A204.1 (cell line): ENCODE measurements around the gene STRN.
A peak's percentile ranks its signal among the peaks of the same experiment; 100 is the strongest.
"Not testable (repeated sequence)": the region's sequence is repeated elsewhere in the genome, so short reads cannot be mapped to it uniquely, and the experiment has no call there.

ENCODE experiments used
- FAIRE-seq: peaks from 2 replicates; lab custom pipeline; 2012; peaks lifted over from hg19 to GRCh38; lab: Jason Lieb, UNC

Gene STRN

DNA sequence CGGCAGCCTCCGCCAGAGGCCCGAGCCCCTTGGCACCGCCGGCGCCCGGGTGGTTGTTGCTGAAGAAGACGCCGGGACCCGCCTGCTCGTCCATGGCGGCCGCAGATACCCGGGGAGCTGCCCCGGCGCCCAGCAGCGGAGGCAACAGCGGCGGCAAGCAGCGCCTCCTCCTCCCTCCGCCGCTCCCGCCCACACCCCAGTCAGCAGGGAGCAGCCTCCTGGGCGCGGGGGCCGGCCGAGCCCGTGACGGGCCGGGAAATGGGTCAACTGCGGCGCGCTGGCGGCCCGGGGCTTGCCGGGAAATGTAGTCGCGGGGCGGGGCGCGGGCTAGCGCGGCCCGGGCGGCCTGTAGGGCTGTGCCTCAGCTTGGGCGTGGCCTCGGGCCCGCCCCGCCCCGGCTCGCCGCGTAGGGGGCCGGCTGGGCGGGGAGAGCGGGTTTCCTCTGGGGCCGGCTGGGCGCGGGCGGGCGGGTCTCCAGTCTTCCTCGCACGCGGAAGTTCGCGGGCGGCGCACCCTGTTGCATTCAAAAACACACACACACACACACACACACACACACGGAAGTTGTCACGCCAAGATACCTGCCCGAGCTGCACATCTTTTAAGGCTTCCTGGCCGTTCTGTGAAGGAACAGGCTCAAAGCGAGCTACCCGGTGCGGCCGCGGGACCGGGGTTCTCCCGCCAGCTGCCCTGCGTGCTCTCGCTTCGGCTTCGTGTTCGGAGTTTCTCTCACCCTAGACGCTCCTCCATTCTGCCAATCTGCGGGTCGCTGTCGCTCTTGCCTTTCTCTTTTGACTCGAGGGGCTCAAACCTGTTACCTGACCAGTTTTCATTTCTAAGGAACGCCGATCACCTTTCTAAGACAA is at the start of gene STRN:
Gene STRN (minus strand): TSS at position 167 of the 866 bp plus-strand sequence. CDS start 73 bp downstream, at position 94.
- no peak for FAIRE-seq

- no peak for FAIRE-seq
These were observed 46.9 kb upstream of the STRN start for GRCh38 chr2:37013315-37013641.

DNA sequence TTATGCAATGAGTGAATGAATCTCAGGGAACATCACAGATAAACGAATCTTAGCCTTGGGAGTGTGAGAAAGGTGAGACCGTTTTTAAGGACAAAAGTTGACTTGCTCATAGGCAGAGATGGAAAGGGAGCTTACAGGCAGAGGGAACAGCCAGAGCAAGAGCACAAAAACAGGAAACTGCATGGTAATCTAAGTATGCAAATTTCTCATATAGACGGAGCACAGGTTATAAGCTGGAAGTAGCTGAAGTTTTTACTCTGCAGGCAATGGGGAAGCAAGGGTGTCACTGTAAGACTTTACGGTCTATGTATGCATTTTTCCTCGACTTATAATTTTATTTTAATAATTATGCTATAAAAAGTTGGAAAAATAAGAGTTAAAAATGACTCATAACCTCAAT is 44.8 kb upstream of the STRN start:
- no peak for FAIRE-seq

DNA sequence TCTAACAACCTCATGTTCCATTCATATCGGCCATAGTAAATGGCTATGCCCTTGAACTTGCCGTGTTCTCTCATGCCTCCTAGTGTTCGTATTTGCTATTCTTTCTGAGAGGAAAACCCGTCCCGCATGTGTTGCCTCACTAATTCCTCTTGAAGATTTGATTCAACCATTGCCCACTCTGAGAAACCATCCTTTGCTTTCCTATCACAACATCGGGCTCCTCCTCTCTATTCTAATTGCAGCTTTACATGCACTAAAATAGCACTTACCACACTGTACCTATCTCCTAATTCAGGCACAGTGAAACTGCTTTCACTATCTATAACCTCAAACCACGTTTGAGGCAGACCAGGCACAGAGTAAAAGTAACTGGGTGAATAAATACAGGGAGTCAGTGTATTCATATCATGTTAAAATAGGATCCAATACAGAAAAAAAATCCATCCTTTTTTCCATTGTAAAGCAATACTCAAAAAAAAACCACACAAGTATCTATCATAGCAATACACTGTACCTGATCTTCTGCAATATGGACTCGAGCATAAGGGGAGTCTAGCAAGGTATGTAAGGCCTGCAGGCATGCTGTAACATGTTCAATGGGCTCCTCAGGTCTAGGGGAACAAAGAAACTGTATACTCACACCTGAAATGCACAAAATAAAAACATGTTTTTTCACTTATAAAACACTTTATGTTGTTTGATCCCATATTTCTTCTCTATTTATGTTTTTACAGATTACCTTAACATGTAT is 39.0 kb upstream of the STRN start:
- peak; percentile 59 for FAIRE-seq

DNA sequence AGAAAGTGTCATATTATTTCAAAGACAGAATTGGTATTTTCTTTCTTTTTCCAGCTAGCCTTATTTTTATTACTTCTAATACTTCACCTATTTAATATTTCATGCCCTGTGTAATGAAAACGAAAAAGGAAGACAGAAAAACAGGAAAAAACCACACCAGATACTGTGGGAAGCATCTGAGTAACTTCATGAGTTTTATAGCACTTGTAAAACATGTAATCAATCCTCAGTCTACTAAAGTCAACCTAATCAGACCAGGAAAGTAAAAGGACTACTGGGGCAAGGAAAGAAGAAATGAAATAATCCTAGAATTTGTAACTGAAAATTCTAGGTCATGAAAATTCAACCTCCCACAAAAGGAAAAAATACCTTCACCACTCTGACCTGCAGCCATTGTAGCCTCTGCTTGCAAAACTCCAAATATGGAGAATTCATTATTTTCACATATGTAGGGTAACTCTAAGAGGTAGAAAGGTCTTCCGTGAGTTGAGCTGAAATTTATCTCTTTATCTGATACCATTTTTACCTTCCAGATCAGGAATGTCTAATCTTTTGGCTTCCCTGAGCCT is 34.7 kb upstream of the STRN start:
- FAIRE-seq = no peak

DNA sequence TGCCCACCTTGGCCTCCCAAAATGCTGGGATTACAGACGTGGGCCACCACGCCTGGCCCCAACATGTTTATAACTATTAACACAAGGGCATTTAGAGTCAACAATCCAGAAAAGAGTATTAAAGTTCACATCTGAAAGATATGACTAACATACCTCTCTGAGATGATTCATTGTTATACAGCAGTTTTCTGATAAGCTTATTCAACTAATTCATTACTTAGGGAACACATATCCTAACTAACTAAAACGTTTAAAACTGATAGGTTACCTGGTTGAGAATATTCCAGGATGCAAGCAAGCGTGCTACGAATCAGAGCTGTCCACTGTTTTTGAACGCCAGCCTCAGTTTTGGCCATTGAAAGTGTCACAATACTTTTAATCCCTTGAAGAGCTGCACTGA is 34.0 kb upstream of the STRN start:
- FAIRE-seq = no peak

DNA sequence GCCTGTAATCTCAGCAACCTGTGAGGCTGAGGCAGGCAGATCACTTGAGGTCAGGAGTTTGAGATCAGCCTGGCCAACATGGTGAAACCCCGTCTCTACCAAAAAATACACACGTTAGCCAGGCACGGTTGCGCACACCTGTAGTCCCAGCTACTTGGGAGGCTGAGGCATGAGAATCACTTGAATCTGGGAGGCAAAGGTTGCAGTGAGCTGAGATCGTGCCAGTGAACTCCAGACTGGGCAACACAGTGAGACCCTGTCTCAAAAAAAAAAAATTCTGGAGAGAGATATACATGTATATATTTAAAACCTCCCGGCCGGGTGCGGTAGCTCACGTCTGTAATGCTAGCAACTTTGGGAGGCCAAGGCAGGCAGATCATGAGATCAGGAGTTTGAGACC is 33.1 kb upstream of the STRN start:
- not testable (repeated sequence) for FAIRE-seq

DNA sequence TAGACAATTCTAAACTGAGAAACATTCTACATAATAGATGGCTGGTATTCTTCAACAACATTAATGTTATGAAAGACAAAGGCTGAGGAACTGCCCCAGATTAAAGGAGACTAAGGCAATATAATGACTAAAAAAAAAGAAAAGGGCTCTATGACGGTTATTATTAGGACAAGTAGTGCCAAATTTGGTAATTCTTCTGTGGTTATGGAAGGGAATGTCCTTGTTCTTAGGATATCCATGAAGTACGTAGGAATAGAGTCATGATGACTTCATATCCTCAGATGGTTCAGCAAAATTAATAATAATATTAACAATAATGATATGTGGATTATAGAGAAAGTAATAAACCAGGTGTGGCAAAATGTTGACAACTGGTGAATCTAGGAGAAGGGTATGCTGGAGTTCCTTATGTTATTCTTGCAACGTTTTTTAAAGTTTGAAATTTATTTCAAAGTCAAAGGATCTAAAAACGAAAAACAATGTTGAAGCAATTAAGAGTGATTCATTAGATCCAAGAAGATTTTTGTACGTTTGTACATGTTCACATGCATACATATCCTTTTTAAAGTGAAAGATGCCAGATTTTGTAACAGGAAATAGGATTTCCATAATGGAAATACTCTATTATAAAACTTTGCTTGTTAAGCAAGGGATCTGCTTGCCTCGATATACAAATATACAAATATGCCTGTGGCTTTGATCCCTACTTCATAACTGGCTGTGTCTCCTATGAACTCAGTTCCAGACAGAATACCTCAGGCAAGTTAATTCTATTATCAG is 27.7 kb upstream of the STRN start:
- no peak for FAIRE-seq

- FAIRE-seq = no peak
These were observed 21.7 kb upstream of the STRN start for GRCh38 chr2:36988008-36988407.

- no peak for FAIRE-seq
These were observed 16.1 kb upstream of the STRN start for GRCh38 chr2:36982467-36982866.

- FAIRE-seq = no peak
These were observed 15.6 kb upstream of the STRN start for GRCh38 chr2:36981911-36982310.

GRCh38 chr2:36979007-36979406 is 12.7 kb upstream of the STRN start:
- not testable (repeated sequence) for FAIRE-seq

DNA sequence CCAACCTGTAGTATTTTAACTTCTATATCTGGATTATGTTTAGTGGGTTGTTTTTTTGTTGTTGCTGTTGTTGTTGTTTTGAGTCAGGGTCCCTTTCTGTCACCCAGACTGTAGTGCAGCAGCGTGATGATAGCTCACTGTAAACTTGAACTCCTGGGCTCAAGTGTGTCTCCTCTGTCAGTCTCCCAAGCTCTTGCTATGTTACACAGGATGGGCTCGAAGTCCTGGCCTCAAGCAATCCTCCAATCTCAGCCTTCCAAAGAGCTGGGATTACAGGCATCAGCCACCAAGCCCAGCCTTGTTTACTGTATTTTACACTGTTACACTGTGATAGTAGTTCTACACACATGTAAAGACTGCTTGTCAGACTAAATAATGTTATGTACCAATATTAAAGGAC is 9.7 kb upstream of the STRN start:
- no peak for FAIRE-seq

DNA sequence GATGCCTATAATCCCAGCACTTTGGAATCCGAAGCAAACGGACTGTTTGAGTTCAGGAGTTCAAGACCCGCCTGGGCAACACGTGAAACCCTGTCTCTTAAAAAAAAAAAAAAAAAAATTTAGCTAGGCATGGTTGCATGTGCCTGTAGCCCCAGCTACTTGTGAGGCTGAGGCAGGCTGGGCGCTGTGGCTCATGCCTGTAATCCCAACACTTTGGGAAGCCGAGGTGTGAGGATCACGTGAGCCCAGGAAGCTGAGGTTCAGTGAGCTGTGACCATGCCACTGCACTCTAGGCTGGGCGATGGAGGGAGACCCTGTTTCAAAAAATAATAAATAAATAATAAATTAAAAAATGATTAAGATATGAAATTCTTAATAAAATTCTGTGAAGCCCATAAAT is 9.0 kb upstream of the STRN start:
- FAIRE-seq = no peak

DNA sequence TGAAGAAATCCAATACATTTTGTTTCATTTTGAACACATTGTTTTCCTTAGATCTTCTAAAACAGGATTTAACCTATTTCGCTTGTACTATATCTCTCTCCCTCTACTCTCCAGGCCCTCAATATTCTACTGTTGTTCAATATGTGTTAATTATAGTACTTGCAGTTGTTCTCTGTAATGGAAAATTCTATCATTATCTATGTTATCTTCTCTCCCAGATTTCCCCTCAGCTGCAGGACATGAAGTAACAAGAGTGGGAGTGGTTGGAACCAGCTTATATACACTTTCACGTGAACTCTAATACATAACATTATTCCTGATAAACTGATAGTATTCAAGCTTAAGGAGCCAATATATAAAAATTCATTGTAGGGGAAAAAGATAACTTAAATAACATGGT is 7.0 kb upstream of the STRN start:
- FAIRE-seq = no peak

- no peak for FAIRE-seq
These were observed 5.7 kb upstream of the STRN start for GRCh38 chr2:36971990-36972389.

- no peak for FAIRE-seq
These were observed 1.0 kb upstream of the STRN start for GRCh38 chr2:36967236-36967876.

DNA sequence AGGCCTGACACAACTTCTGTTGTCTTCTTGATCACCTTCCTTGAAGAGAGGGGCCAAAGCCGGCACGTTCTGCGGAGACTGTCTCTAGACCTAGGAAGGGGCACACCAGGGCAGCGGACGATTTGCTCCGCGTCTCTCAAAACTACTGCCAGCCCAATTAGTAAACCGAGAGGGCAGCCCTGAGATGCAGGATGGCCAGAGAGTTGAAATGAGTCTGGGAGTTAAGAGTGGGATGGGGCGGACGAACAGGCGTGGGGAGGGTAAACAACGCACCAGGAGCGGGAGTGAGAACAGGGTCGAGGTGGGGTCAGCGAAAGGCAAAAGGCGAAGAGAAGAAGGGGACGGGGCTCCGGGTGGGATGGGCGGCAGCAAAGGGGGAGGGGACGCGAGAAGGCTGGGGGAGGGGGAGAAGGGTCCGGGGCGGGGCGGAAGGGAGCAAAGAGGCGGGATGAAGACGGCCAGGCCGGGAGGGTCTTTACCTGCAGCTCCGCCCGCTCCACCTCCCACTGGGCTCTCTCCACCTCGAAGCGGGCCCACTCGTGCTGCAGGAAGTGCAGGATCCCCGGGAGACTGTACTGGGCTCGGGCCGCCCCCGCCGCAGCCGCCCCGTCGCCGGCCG is 476 bp downstream of the STRN start:
- no peak for FAIRE-seq

DNA sequence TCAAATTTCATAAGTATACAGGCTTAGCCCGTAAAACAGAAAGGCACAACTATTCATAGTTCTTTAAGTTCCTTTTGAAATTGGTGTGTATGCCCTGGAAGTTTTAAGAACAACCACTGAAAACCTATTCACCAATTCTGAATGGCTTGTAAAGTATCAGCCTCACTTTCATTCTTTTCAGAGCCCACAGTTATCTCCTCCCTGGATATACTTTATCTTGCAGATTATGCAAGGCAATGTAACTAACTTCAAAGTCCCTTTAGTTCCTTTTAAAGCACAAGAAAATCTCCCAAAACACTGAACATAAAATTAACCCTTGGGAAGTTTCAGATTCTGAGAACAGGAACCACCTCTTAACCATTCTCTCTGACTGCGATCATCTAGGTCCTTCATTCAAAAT is 1.1 kb downstream of the STRN start:
- FAIRE-seq = no peak

- FAIRE-seq = no peak
These were observed 1.8 kb downstream of the STRN start for GRCh38 chr2:36964496-36965058.

DNA sequence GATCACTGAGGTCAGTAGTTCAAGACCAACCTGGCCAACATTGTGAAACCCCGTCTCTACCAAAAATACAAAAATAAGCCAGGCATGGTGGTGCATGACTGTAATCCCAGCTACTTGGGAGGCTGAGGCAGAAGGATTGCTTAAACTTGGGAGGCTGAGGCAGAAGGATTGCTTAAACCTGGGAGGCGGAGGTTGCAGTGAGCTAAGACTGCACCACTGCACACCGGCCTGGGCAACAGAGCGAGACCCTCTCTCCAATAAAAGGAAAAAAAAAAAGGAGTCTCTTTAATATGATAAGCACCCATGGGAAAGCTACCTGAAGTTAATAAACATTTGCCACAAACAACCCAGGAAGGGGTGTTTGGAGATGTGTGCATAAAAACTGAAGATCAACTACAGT is 2.6 kb downstream of the STRN start:
- no peak for FAIRE-seq
